ENCODE data around the gene PSG7.
"Not testable (repeated sequence)": the region's sequence is repeated elsewhere in the genome, so short reads cannot be mapped to it uniquely, and the experiment has no call there.

GRCh38 chr19:42898656-42899055, 38.4 kb downstream of the PSG7 start:
- not testable (repeated sequence) for TF ChIP-seq CTCF (conservative IDR thresholded peaks at IDR 0.05); EZH2 (IDR thresholded peaks at IDR 0.05; ENCODE audit: low read depth)
